ENCODE data around the gene ST6GALNAC1.
"Not testable (repeated sequence)": the region's sequence is repeated elsewhere in the genome, so short reads cannot be mapped to it uniquely, and the experiment has no call there.

ST6GALNAC1 gene

DNA sequence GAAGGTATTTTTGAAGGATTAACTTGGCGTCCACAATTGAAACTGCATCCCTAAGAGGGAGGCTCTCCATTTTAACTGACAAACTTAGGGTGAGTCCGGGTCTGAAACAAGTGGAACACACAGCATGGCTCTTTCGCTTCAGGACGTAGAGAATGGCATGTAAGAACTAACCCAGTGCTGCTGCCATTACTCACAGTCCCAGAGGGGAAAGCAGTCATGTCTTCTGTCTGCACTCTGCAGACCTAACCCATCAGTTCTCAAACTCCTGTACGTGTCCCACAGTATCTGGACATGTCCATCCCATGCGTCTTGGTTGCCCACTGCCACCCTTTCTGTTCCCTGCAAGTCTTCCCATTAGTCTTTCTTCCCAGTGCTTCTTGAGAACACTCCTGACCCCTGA, 563 bp downstream of the ST6GALNAC1 start:
- no peak for DNase-seq (ENCODE audit: low read depth, low spot score)

- DNase-seq (ENCODE audit: low read depth, low spot score) = no peak
These were observed 1.5 kb downstream of the ST6GALNAC1 start for GRCh38 chr17:76642032-76642561.

- DNase-seq (ENCODE audit: low read depth, low spot score) = no peak
These were observed 2.1 kb downstream of the ST6GALNAC1 start for GRCh38 chr17:76641501-76641900.

- DNase-seq (ENCODE audit: low read depth, low spot score) = no peak
These were observed 2.8 kb downstream of the ST6GALNAC1 start for GRCh38 chr17:76640550-76641380.

GRCh38 chr17:76638263-76638662, 5.3 kb downstream of the ST6GALNAC1 start:
- no peak for DNase-seq (ENCODE audit: low read depth, low spot score)

DNA sequence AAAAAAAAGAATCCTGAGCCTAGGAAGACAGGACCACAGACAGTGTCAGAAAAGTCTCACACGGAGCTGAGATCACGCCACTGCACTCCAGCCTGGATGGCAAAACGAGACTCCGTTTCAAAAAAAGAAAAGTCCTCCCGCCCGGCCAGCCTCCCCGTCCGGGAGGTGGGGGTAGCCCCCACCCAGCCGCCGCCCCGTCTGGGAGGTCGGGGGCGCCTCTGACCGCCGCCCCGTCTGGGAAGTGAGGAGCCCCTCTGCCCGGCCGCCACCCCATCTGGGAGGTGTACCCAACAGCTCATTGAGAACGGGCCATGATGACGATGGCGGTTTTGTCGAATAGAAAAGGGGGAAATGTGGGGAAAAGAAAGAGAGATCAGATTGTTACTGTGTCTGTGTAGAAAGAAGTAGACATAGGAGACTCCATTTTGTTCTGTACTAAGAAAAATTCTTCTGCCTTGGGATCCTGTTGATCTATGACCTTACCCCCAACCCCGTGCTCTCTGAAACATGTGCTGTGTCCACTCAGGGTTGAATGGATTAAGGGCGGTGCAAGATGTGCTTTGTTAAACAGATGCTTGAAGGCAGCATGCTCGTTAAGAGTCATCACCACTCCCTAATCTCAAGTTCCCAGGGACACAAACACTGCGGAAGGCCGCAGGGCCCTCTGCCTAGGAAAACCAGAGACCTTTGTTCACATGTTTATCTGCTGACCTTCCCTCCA, 6.9 kb downstream of the ST6GALNAC1 start:
- not testable (repeated sequence) for DNase-seq (ENCODE audit: low read depth, low spot score)

DNA sequence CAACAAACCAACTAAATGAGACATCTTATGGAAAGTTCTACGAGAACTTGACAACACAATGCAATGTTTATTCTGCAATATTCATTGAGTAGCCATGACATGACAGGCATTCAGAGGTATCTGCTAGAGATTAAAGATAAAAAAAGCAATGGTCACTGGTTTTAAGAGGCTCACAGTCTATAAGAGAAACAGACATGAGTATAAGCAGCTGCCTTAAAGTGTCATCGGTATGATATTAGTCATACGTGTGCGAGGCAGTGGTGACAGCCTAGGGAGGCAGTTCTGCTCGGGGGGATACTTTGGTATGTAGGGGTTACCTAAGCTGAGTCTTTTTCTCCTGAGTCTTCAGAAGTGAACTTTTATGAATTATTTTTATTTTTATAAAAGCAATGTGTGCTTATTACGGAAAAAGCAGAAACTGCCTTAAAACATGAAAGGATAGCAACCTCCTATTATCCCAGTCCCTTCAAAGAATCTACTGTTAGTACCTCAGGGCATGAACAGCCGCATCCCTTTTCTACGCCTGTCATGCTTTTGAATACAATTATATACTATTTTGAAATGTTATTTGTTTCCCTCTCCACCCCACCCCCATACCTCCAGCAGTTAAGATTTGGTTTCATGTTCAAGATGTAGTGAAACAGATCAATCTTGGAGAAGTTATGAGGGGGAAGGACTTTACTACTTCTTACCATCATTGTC, 7.7 kb downstream of the ST6GALNAC1 start:
- DNase-seq (ENCODE audit: low read depth, low spot score) = no peak

- no peak for DNase-seq (ENCODE audit: low read depth, low spot score)
These were observed 8.5 kb downstream of the ST6GALNAC1 start for GRCh38 chr17:76635039-76635438.

GRCh38 chr17:76633628-76634328, 9.8 kb downstream of the ST6GALNAC1 start:
- no peak for DNase-seq (ENCODE audit: low read depth, low spot score)

GRCh38 chr17:76631821-76632565, 11.6 kb downstream of the ST6GALNAC1 start:
- DNase-seq (ENCODE audit: low read depth, low spot score) = no peak

GRCh38 chr17:76630151-76630550, 13.4 kb downstream of the ST6GALNAC1 start:
- DNase-seq (ENCODE audit: low read depth, low spot score) = no peak

DNA sequence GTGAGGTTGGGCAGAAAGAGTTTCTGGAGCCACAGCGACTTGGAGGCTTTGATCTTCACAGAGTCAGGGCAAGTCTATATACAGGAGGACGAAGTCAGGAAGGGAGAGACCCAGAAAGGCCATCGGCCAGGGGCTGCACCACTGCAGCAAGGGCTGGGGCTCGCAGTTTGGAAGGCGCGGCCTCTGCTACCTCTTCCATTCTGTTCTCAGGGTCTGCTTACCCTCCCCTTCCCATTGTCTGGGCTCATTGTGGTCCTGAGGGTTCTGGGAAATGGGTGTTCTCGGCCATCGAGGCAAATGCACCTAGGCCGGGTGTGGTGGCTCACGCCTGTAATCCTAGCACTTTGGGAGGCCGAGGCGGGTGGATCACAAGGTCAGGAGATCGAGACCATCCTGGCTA, 16.0 kb downstream of the ST6GALNAC1 start:
- DNase-seq (ENCODE audit: low read depth, low spot score) = no peak

DNA sequence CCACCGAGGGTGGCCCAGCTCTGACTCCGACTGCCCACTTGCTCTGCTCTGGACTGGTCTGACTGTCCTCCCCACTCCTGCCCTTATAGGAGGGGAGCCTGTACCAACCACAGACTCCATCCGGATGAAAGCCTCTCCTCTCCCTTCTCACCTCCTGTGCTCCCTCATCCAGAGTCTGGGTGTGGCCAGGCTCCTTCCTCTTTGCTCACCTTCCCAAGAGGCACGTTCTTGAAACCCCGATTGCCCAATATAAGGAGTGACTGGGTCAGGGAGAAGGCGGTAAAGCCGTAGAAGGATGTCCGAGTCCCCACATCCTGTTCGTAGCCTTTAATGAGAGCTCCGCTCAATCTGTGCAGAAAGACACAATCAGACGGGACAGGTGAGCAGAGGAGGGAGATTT, 17.1 kb downstream of the ST6GALNAC1 start:
- no peak for DNase-seq (ENCODE audit: low read depth, low spot score)

GRCh38 chr17:76625496-76625895, 18.1 kb downstream of the ST6GALNAC1 start:
- no peak for DNase-seq (ENCODE audit: low read depth, low spot score)

DNA sequence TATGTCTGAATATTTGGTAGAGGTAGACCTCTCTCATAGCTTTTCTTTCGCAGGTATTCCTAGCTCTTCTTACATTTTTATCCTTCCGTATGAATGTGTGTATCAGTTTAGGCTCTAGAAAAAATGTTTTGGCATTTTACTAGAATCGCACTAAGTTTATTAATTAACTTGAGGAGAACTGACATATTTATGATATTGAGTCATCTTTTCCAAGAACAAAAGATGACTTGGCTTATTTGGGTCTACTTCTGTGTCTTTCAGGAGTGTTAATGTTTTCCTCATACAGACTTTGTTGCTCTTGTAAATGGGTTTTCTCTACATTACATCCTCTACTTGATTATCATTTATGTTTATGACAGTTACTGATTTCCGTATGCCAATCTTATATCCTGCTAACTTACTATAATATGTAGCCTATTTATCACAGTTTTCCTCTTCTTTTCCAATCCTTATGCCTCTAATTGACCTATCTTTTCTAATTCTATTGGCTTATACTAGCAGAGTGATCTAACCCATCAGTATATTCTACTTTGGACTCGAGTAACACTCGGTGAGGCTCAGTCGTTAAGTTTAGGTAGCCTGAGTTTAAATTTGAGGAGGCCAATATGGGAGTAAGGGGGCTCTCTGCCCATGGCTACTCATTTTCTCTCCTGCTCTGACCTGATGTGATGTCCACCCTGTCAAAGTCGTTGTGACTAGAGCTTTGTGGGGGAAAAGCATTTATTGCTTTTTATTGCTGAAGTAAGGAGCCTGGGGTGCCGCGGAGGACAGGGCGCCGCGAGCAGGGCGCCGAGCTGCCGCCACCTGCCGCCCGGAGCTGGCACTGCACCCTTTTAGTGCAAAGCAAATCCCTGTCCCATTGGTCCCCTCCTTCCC, 20.0 kb downstream of the ST6GALNAC1 start:
- DNase-seq (ENCODE audit: low read depth, low spot score) = peak; percentile 34

DNA sequence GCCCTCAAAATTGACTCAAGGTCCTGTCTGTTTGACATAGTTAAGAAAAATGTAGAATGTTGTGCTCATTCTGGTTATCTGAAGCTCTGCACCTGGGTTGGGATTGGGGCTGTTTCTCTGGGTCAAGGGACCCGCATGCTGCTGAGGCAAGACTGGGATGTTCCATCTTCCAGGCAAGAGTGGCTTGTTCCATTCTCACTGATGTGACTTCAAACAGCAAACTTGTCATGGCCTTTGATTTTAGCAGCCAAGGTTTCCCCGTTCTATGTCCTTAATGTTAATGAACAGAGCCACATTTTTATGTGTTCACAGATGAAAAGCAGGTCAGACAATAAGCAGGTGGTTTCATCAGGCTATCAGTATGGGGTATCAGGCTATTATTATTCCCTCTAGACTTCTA, 25.7 kb downstream of the ST6GALNAC1 start:
- no peak for DNase-seq (ENCODE audit: low read depth, low spot score)

GRCh38 chr17:76614912-76615617, 28.5 kb downstream of the ST6GALNAC1 start:
- DNase-seq (ENCODE audit: low read depth, low spot score) = no peak

DNA sequence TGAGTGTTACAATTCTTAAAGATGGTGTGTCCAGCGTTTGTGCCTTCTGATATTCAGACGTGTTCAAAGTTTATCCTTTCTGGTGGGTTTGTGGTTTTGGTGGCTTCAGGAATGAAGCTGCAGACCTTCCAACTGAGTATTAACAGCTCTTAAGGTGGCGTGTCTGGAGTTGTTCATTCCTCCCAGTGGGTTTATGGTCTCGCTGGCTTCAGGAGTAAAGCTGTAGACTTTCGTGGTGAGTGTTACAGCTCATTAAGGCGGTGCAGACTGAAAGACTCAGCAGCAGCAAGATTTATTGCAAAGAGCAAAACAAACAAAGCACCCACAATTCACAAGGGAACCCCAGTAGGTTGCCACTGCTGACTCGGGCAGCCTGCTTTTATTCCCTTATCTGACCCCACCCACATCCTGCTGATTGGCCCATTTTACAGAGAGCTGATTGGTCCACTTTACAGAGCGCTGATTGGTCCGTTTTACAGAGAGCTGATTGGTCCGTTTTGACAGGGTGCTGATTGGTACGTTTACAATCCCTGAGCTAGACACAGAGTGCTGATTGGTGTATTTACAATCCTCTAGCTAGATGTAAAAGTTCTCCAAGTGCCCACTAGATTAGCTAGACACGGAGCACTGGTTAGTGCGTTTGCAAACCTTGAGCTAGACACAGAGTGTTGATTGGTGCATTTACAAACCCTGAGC, 29.3 kb downstream of the ST6GALNAC1 start:
- DNase-seq (ENCODE audit: low read depth, low spot score) = not testable (repeated sequence)

Measured in activated CD4-positive, CD25-positive, alpha-beta regulatory T cell treated with anti-CD3 and anti-CD28 coated beads, Interleukin-2, amount 50 U/mL, for 16 hours (primary cell).